Ovary (tissue), 3 donors: ENCODE results near the gene VPS37B.

ENCODE experiments used
- CTCF ChIP-seq, 3 donors: fragments of 450-650 bp in 2 of 3; fragments of 200-600 bp in 1 of 3; IDR thresholded peaks; one replicate each; pipeline versions ENCODE4 v1.5.1 to v1.8.0; 2016 to 2022; ENCODE audit warnings: antibody characterized with exemption in 3 of 3, mild to moderate bottlenecking in 1 of 3
- EP300 ChIP-seq: sonication (generic); formaldehyde crosslinking; IDR thresholded peaks from one replicate; pipeline ENCODE4 v1.6.1; 2017; ENCODE audit warnings: antibody characterized with exemption
- POLR2A ChIP-seq: fragments of 450-650 bp; IDR thresholded peaks from one replicate; pipeline ENCODE4 v1.6.1; 2017; ENCODE audit warnings: antibody characterized with exemption, mild to moderate bottlenecking, moderate library complexity
- donor health status: DM: no; HTN: no; CAD: no.

GRCh38 chr12:122861587-122861970 lies 34.3 kb downstream of the VPS37B start:
- TF ChIP-seq CTCF (IDR thresholded peaks at IDR 0.05) = no peak
- no peak for TF ChIP-seq EP300
- TF ChIP-seq POLR2A = no peak
